ENCODE measurements around the gene IKBKE.

GRCh38 chr1:206478746-206479145 is 8.5 kb downstream of the IKBKE start:
- TF ChIP-seq REST (IDR thresholded peaks at IDR 0.05; ENCODE audit: insufficient read depth in 1 of 2, low read depth in 2 of 2, low read length in 1 of 2) (no peak), SIN3A (IDR thresholded peaks at IDR 0.05; ENCODE audit: borderline replicate concordance, insufficient read depth, low read depth, low read length) (no peak)
